SW480 (cell line): Measurements from ENCODE around the gene CENPA.
"Not testable (repeated sequence)": the region's sequence is repeated elsewhere in the genome, so short reads cannot be mapped to it uniquely, and the experiment has no call there.

ENCODE experiments used
- DNase-seq: peaks from one replicate; pipeline ENCODE4 v3.0.0-alpha.2; 2016; ENCODE audit warnings: low spot score

The CENPA gene

GRCh38 chr2:26760991-26761390 is 24.9 kb upstream of the CENPA start:
- not testable (repeated sequence) for DNase-seq

- no peak for DNase-seq
Observed at GRCh38 chr2:26763019-26763418, 22.8 kb upstream of the CENPA start.

- DNase-seq: peak; percentile 72
Observed at GRCh38 chr2:26764078-26764887, 21.6 kb upstream of the CENPA start, which contains the start of gene SLC35F6. SLC35F6 (plus strand) TSS chr2:26764284; CDS start chr2:26764350, 66 bp downstream.

- no peak for DNase-seq
Observed at GRCh38 chr2:26764906-26765305, 20.9 kb upstream of the CENPA start.

- no peak for DNase-seq
Observed at GRCh38 chr2:26765475-26766200, 20.2 kb upstream of the CENPA start.

GRCh38 chr2:26767129-26767528 is 18.7 kb upstream of the CENPA start:
- no peak for DNase-seq

- DNase-seq: no peak
Observed at GRCh38 chr2:26767894-26768487, 17.9 kb upstream of the CENPA start.

GRCh38 chr2:26768759-26769088 is 17.1 kb upstream of the CENPA start:
- no peak for DNase-seq

- no peak for DNase-seq
Observed at GRCh38 chr2:26769089-26769761, 16.6 kb upstream of the CENPA start.

- peak; percentile 23 for DNase-seq
Observed at GRCh38 chr2:26770986-26771586, 14.8 kb upstream of the CENPA start.

- DNase-seq: no peak
Observed at GRCh38 chr2:26772064-26773001, 13.5 kb upstream of the CENPA start.

- DNase-seq: no peak
Observed at GRCh38 chr2:26776195-26776800, 9.6 kb upstream of the CENPA start.

- no peak for DNase-seq
Observed at GRCh38 chr2:26778098-26778497, 7.8 kb upstream of the CENPA start.

- DNase-seq: no peak
Observed at GRCh38 chr2:26778507-26778906, 7.3 kb upstream of the CENPA start.

- no peak for DNase-seq
Observed at GRCh38 chr2:26780203-26780760, 5.6 kb upstream of the CENPA start.

GRCh38 chr2:26782876-26783704 is 2.8 kb upstream of the CENPA start:
- no peak for DNase-seq

- peak; percentile 21 for DNase-seq
Observed at GRCh38 chr2:26784570-26785234, 1.2 kb upstream of the CENPA start.

GRCh38 chr2:26786207-26787028 is 562 bp downstream of the CENPA start:
- peak; percentile 28 for DNase-seq
